Mesothelial cell of epicardium (in vitro differentiated cells): ENCODE results near the gene LMX1A. TPM values are rescaled to one million over a fixed set of nuclear protein-coding genes. Genes with fewer than 3 reads are reported as not detected.

Source experiments
- DNase-seq, 2 experiments: peaks; one replicate each; pipeline ENCODE4 v3.0.0; 2021; ENCODE audit warnings: low spot score in 2 of 2; ENCODE audit not compliant: unreplicated experiment in 2 of 2
- H3K27ac Mint-ChIP-seq: 2 replicates; pipeline ENCODE4 v1.8.0; 2021; ENCODE audit warnings: mixed read lengths
- H3K27me3 Mint-ChIP-seq: 2 replicates; pipeline ENCODE4 v1.8.0; 2021; ENCODE audit warnings: low read depth, mixed read lengths
- H3K36me3 Mint-ChIP-seq: 2 replicates; pipeline ENCODE4 v1.8.0; 2021; ENCODE audit warnings: mixed read lengths
- H3K4me1 Mint-ChIP-seq: 2 replicates; pipeline ENCODE4 v1.8.0; 2021; ENCODE audit warnings: mixed read lengths
- H3K4me3 Mint-ChIP-seq: 2 replicates; pipeline ENCODE4 v1.8.0; 2021; ENCODE audit warnings: mild to moderate bottlenecking, moderate library complexity, mixed read lengths
- H3K9me3 Mint-ChIP-seq: 2 replicates; pipeline ENCODE4 v1.8.0; 2021; ENCODE audit warnings: mixed read lengths
- CTCF ChIP-seq: fragments of 200-600 bp; sonication (generic); IDR thresholded peaks from one replicate; pipeline ENCODE4 v1.5.0; 2021; ENCODE audit warnings: antibody characterized with exemption; ENCODE audit not compliant: unreplicated experiment
- total RNA-seq: library from RNA; stranded (reverse); gene quantifications from 3 replicates; pipeline ENCODE4 v1.2.1, GENCODE V29; 2021

Gene LMX1A
- total RNA-seq, 1 donor from 2014 or later, result 0.18 TPM

GRCh38 chr1:165225062-165225461 is 131.5 kb downstream of the LMX1A start:
- peaks cover 48% of the 10 kb centered on the region for H3K27me3 Mint-ChIP-seq
- no peaks in the 10 kb centered on the region for H3K9me3 Mint-ChIP-seq
- no peak overlapping the region for H3K27ac Mint-ChIP-seq
- H3K4me3 Mint-ChIP-seq, result no peak overlapping the region
- H3K4me1 Mint-ChIP-seq, result peaks cover 35% of the 10 kb centered on the region
- no peak for TF ChIP-seq CTCF
- no peak for DNase-seq
- H3K36me3 Mint-ChIP-seq, result no peaks in the 10 kb centered on the region

GRCh38 chr1:165224504-165224903 is 132.0 kb downstream of the LMX1A start:
- Mint-ChIP-seq H3K27ac (no peak overlapping the region), H3K4me1 (peaks cover 41% of the 10 kb centered on the region), H3K4me3 (no peak overlapping the region), H3K27me3 (peaks cover 43% of the 10 kb centered on the region), H3K9me3 (no peaks in the 10 kb centered on the region), H3K36me3 (no peaks in the 10 kb centered on the region)
- no peak for TF ChIP-seq CTCF
- no peak for DNase-seq

GRCh38 chr1:165222580-165222979 is 133.9 kb downstream of the LMX1A start:
- no peak for DNase-seq
- Mint-ChIP-seq H3K9me3 (no peaks in the 10 kb centered on the region), H3K27me3 (peaks cover 38% of the 10 kb centered on the region), H3K4me1 (peaks cover 60% of the 10 kb centered on the region), H3K27ac (peak overlapping the region; percentile 83), H3K4me3 (no peak overlapping the region), H3K36me3 (no peaks in the 10 kb centered on the region)
- TF ChIP-seq CTCF, result no peak

- peak overlapping the region; percentile 3 for H3K4me3 Mint-ChIP-seq
- TF ChIP-seq CTCF, result no peak
- peaks cover 30% of the 10 kb centered on the region for H3K27me3 Mint-ChIP-seq
- peak; percentile 40 to 68 for DNase-seq
- no peaks in the 10 kb centered on the region for H3K36me3 Mint-ChIP-seq
- peaks cover 65% of the 10 kb centered on the region for H3K4me1 Mint-ChIP-seq
- H3K27ac Mint-ChIP-seq, result peak overlapping the region; percentile 86
- H3K9me3 Mint-ChIP-seq, result peaks cover 4% of the 10 kb centered on the region
Measured at GRCh38 chr1:165218731-165219130, 137.8 kb downstream of the LMX1A start.

GRCh38 chr1:165217958-165218357 is 138.6 kb downstream of the LMX1A start:
- Mint-ChIP-seq H3K4me1 (peaks cover 59% of the 10 kb centered on the region), H3K27ac (no peak overlapping the region), H3K4me3 (no peak overlapping the region), H3K27me3 (peaks cover 36% of the 10 kb centered on the region), H3K9me3 (peaks cover 4% of the 10 kb centered on the region), H3K36me3 (no peaks in the 10 kb centered on the region)
- TF ChIP-seq CTCF, result no peak
- DNase-seq, result no peak

GRCh38 chr1:165216254-165216653 is 140.3 kb downstream of the LMX1A start:
- H3K4me3 Mint-ChIP-seq, result no peak overlapping the region
- H3K9me3 Mint-ChIP-seq, result peaks cover 4% of the 10 kb centered on the region
- TF ChIP-seq CTCF, result no peak
- no peak for DNase-seq
- H3K27me3 Mint-ChIP-seq, result peaks cover 49% of the 10 kb centered on the region
- H3K27ac Mint-ChIP-seq, result no peak overlapping the region
- H3K36me3 Mint-ChIP-seq, result no peaks in the 10 kb centered on the region
- H3K4me1 Mint-ChIP-seq, result peaks cover 42% of the 10 kb centered on the region
